Neutrophil (primary cell): ENCODE results near the gene CHTOP.

Experiments used
- H3K27ac ChIP-seq: fragments of 200-600 bp; sonication (generic); 2 replicates; pipeline ENCODE4 v1.5.1; 2016; ENCODE audit warnings: mild to moderate bottlenecking, moderate library complexity
- H3K27me3 ChIP-seq: fragments of 200-600 bp; sonication (generic); 2 replicates; pipeline ENCODE4 v1.6.0; 2016; ENCODE audit warnings: mild to moderate bottlenecking
- H3K36me3 ChIP-seq: fragments of 200-600 bp; sonication (generic); 2 replicates; pipeline ENCODE4 v1.5.1; 2017
- H3K4me1 ChIP-seq, 2 experiments: fragments of 200-600 bp in 1 of 2; sonication (generic) in 1 of 2; 1 replicate in 1 of 2; 2 replicates in 1 of 2; pipeline versions ENCODE4 v1.5.1 to v1.6.1; 2013 to 2016; ENCODE audit warnings: low read depth in 1 of 2, low read length in 1 of 2, mild to moderate bottlenecking in 1 of 2, moderate library complexity in 1 of 2; ENCODE audit not compliant: control insufficient read depth in 1 of 2, insufficient read depth in 1 of 2
- H3K4me3 ChIP-seq, 2 experiments: fragments of 200-600 bp in 1 of 2; sonication (generic) in 1 of 2; 1 replicate in 1 of 2; 2 replicates in 1 of 2; pipeline ENCODE4 v1.5.1; 2013 to 2016; ENCODE audit warnings: low read depth in 1 of 2, low read length in 1 of 2, mild to moderate bottlenecking in 1 of 2, moderate library complexity in 1 of 2
- H3K9me3 ChIP-seq: fragments of 200-600 bp; sonication (generic); 2 replicates; pipeline ENCODE4 v1.5.1; 2016
- TF ChIP-seq, protein P1 (sequence below): fragments of 200-600 bp; sonication (generic); IDR thresholded peaks from 2 replicates; pipeline ENCODE4 v1.5.1; 2016; ENCODE audit warnings: antibody characterized with exemption

CHTOP gene

DNA sequence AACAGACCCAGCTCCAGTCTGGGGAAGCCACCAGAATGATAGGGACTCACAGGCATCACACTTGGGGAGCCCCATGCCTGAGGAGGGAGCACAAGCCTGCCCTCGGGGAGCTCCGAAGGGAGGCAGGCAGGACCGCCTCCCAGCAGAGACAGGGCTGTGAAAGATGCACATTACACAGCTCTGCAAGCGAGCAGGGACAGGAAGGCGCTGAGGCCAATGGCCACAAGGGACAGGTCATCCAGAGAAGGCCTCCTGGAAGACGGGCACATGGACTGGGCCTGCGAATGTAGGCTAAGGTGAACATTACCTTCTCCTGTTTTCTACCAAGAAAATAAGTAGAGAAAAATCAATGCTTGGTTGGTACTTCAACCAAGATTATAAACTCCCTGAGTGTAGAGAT, 48.9 kb downstream of the CHTOP start:
- H3K4me3 ChIP-seq = no peak overlapping the region
- peaks cover 21 to 22% of the 10 kb centered on the region in 2 experiments for H3K4me1 ChIP-seq
- H3K36me3 ChIP-seq = no peaks in the 10 kb centered on the region
- no peaks in the 10 kb centered on the region for H3K9me3 ChIP-seq
- H3K27ac ChIP-seq = no peak overlapping the region
- peaks cover 68% of the 10 kb centered on the region for H3K27me3 ChIP-seq
- TF ChIP-seq, protein P1, sequence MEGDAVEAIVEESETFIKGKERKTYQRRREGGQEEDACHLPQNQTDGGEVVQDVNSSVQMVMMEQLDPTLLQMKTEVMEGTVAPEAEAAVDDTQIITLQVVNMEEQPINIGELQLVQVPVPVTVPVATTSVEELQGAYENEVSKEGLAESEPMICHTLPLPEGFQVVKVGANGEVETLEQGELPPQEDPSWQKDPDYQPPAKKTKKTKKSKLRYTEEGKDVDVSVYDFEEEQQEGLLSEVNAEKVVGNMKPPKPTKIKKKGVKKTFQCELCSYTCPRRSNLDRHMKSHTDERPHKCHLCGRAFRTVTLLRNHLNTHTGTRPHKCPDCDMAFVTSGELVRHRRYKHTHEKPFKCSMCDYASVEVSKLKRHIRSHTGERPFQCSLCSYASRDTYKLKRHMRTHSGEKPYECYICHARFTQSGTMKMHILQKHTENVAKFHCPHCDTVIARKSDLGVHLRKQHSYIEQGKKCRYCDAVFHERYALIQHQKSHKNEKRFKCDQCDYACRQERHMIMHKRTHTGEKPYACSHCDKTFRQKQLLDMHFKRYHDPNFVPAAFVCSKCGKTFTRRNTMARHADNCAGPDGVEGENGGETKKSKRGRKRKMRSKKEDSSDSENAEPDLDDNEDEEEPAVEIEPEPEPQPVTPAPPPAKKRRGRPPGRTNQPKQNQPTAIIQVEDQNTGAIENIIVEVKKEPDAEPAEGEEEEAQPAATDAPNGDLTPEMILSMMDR = no peak

DNA sequence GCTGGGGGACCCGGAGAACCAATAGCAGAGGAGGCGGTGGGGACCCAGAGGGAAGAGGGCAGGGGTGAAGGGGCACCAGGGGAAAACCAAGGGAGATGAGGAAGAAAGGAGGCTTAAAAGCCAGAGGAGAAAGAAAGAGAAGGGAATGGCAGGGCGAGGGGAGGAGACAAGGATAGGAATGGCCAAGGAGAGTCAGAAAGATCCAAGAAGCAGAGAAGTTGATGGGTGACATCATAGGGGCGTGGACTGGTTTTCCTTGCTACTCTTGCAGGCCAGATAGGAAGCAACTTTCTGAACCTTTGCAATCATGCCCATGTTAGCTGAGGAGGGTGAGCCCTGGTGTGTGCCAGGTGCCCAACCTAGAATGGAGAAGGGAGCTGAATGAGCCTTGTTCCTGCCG, 50.0 kb downstream of the CHTOP start:
- Histone ChIP-seq H3K4me3 (no peak overlapping the region), H3K4me1 (peaks cover 10% of the 10 kb centered on the region in 2 experiments), H3K36me3 (no peaks in the 10 kb centered on the region), H3K27ac (no peak overlapping the region), H3K9me3 (no peaks in the 10 kb centered on the region), H3K27me3 (peaks cover 57% of the 10 kb centered on the region)
- TF ChIP-seq, protein P1 = no peak

DNA sequence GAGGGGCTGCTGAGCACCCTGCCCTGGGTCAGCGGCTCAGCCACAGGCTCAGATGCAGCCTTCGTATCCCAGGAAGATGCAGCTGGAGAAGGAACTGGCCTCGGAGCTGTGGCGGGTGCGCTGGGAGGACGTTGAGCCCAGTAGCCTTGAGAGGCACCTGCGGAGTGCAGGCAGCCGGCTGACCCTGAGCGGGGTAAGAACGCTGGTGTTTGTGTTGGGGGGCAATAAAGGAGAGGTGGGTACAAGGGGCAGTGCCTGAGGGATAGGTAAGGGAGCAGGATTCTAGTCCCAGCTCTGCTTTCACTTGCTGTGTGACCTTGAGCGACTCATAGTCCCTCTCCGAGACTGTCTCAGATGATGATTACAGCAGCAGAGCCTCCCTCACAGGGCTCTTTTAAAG, 51.0 kb downstream of the CHTOP start:
- H3K4me3 ChIP-seq = no peak overlapping the region
- H3K9me3 ChIP-seq = no peaks in the 10 kb centered on the region
- H3K36me3 ChIP-seq = no peaks in the 10 kb centered on the region
- H3K27ac ChIP-seq = no peak overlapping the region
- TF ChIP-seq, protein P1 = no peak
- peaks cover 47% of the 10 kb centered on the region for H3K27me3 ChIP-seq
- H3K4me1 ChIP-seq = no peaks in the 10 kb centered on the region

DNA sequence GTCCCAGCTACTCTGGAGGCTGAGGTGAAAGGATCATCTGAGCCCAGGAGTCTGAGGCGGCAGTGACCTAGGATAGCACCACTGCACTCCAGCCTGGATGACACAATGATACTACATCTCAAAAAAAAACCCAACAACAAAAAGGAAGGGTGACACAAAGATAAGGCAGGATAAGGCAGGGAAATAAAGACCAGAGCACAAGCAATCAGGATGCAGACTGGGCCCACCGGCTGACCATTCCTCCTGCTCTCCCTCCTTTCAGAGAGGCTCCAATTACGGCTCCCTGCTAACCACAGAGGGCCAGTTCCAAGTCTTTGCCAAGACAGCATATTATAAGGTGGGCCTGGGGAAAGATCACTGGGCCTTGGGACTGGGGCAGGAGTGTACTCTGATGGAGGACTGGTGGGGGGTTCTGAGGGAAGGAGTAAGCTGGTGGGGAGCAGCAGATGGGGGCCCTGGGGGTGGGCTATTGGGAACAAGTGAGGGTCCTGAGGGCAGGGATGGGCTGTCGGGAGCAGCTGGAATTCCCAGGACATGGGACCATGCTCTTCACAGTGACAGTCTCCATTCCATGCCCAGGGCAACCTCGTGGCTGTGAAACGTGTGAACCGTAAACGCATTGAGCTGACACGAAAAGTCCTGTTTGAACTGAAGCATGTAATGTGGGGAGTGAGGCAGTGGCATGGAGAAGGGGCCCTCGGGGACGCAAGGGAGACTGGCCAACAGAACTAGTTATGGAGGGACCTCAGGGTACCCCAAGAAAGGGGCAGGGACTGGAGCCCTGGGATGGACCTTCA, 51.9 kb downstream of the CHTOP start:
- H3K27me3 ChIP-seq = peaks cover 38% of the 10 kb centered on the region
- no peaks in the 10 kb centered on the region for H3K9me3 ChIP-seq

DNA sequence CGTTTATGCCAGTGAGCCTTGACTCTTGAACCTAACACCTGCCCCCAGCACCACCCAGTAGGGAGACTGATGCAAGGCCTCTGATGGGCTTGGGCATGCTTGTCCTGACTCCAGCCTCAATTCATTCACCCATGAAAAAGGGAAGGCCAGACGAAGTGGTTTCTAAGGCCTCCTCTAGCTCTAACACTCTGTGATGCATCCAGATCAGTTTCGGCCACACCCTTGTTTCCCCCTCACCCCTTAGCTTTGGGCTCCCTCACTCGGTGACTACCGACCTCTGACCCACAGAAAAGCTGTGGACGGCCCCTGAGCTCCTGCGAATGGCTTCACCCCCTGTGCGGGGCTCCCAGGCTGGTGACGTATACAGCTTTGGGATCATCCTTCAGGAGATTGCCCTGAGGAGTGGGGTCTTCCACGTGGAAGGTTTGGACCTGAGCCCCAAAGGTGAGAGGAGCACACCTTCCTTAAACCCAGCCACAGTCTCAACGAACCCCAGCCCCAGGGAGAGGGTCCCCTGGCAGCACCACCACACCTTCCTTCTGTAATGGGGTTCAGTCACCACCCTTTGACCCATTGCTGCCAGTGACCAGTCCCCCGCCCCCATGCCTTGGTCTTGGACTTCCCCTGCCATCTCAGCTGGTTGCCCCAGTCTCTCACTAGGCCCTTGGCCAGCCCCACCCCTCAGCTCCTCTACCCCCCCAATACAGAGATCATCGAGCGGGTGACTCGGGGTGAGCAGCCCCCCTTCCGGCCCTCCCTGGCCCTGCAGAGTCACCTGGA, 53.7 kb downstream of the CHTOP start:
- TF ChIP-seq, protein P1 = no peak
- H3K4me3 ChIP-seq = no peak overlapping the region
- no peak overlapping the region for H3K27ac ChIP-seq
- H3K36me3 ChIP-seq = no peaks in the 10 kb centered on the region
- peaks cover 20% of the 10 kb centered on the region for H3K27me3 ChIP-seq
- H3K9me3 ChIP-seq = no peaks in the 10 kb centered on the region
- no peaks in the 10 kb centered on the region for H3K4me1 ChIP-seq

More for the DNA sequence above, 51.9 kb downstream of the CHTOP start:
- H3K27ac ChIP-seq = no peak overlapping the region
- TF ChIP-seq, protein P1 = no peak
- no peaks in the 10 kb centered on the region for H3K36me3 ChIP-seq
- H3K4me1 ChIP-seq = no peaks in the 10 kb centered on the region
- H3K4me3 ChIP-seq = no peak overlapping the region
